HuH-7 (cell line): ENCODE data around the gene CD34.
A peak's percentile ranks its signal among the peaks of the same experiment; 100 is the strongest.

Experiments
- DNase-seq: peaks from one replicate; pipeline ENCODE4 v3.0.0; 2011; ENCODE audit warnings: low spot score

Gene CD34

GRCh38 chr1:207873055-207873890, 37.7 kb downstream of the CD34 start:
- DNase-seq: no peak

GRCh38 chr1:207872621-207873020, 38.3 kb downstream of the CD34 start:
- DNase-seq: no peak

- no peak for DNase-seq
Measured at GRCh38 chr1:207871117-207871649, 39.7 kb downstream of the CD34 start.

- no peak for DNase-seq
Measured at GRCh38 chr1:207870306-207871031, 40.5 kb downstream of the CD34 start.

- no peak for DNase-seq
Measured at GRCh38 chr1:207869859-207870258, 41.1 kb downstream of the CD34 start.

GRCh38 chr1:207868774-207869721, 41.9 kb downstream of the CD34 start:
- peak; percentile 71 for DNase-seq

GRCh38 chr1:207868251-207868773, 42.6 kb downstream of the CD34 start:
- no peak for DNase-seq

GRCh38 chr1:207867136-207868109, 43.5 kb downstream of the CD34 start:
- DNase-seq: no peak

GRCh38 chr1:207866471-207867135, 44.3 kb downstream of the CD34 start:
- no peak for DNase-seq

- no peak for DNase-seq
Measured at GRCh38 chr1:207863893-207864535, 46.9 kb downstream of the CD34 start.

GRCh38 chr1:207862241-207862787, 48.6 kb downstream of the CD34 start:
- no peak for DNase-seq

- DNase-seq: no peak
Measured at GRCh38 chr1:207861442-207862177, 49.3 kb downstream of the CD34 start.

GRCh38 chr1:207860531-207860930, 50.4 kb downstream of the CD34 start:
- DNase-seq: no peak

GRCh38 chr1:207858806-207859205, 52.1 kb downstream of the CD34 start:
- no peak for DNase-seq

- DNase-seq: no peak
Measured at GRCh38 chr1:207858281-207858680, 52.6 kb downstream of the CD34 start.

GRCh38 chr1:207857447-207857846, 53.5 kb downstream of the CD34 start:
- no peak for DNase-seq

GRCh38 chr1:207856276-207857023, 54.5 kb downstream of the CD34 start:
- no peak for DNase-seq

GRCh38 chr1:207854001-207854400, 56.9 kb downstream of the CD34 start:
- DNase-seq: no peak
